HEK293 (cell line): ENCODE data around the gene MCF2L.
A peak's percentile ranks its signal among the peaks of the same experiment; 100 is the strongest.

Experiments used
- FEZF1 ChIP-seq: fragments of 450-650 bp; formaldehyde crosslinking; IDR thresholded peaks from 2 replicates; pipeline ENCODE4 v1.5.1; 2016; ENCODE audit warnings: missing biosample characterization, missing genetic modification characterization
- KLF17 ChIP-seq: fragments of 450-650 bp; formaldehyde crosslinking; IDR thresholded peaks from 2 replicates; pipeline ENCODE4 v1.5.1; 2016; ENCODE audit warnings: missing biosample characterization, missing genetic modification characterization
- KLF9 ChIP-seq: fragments of 450-650 bp; formaldehyde crosslinking; IDR thresholded peaks from 2 replicates; pipeline ENCODE4 v1.5.1; 2016; ENCODE audit warnings: missing biosample characterization, missing genetic modification characterization, low read depth
- MZF1 ChIP-seq: fragments of 450-650 bp; formaldehyde crosslinking; IDR thresholded peaks from 2 replicates; pipeline ENCODE4 v1.5.1; 2017; ENCODE audit warnings: missing biosample characterization, missing genetic modification characterization, borderline replicate concordance
- PBX3 ChIP-seq: sonication (generic); formaldehyde crosslinking; IDR thresholded peaks from 2 replicates; pipeline ENCODE4 v1.8.1; 2022; ENCODE audit warnings: mild to moderate bottlenecking, moderate library complexity, missing genetic modification reagents
- REPIN1 ChIP-seq: fragments of 450-650 bp; formaldehyde crosslinking; IDR thresholded peaks from 2 replicates; pipeline ENCODE4 v1.5.1; 2017; ENCODE audit warnings: missing biosample characterization, missing genetic modification characterization, low read depth
- SP2 ChIP-seq: fragments of 450-650 bp; formaldehyde crosslinking; IDR thresholded peaks from 2 replicates; pipeline ENCODE4 v1.5.1; 2016; ENCODE audit warnings: missing biosample characterization, missing genetic modification characterization
- TRIM28 ChIP-seq: IDR thresholded peaks from 2 replicates; pipeline ENCODE4 v1.6.1; 2011; ENCODE audit warnings: low read length, control low read depth, borderline replicate concordance
- ZBTB17 ChIP-seq: fragments of 450-650 bp; formaldehyde crosslinking; IDR thresholded peaks from 2 replicates; pipeline ENCODE4 v1.5.1; 2016; ENCODE audit warnings: missing biosample characterization, missing genetic modification characterization
- ZFHX2 ChIP-seq: fragments of 450-650 bp; formaldehyde crosslinking; conservative IDR thresholded peaks from 2 replicates; pipeline ENCODE4 v1.5.1; 2016; ENCODE audit warnings: missing biosample characterization, missing genetic modification characterization
- ZFP3 ChIP-seq: fragments of 450-650 bp; formaldehyde crosslinking; IDR thresholded peaks from 2 replicates; pipeline ENCODE4 v1.5.1; 2016; ENCODE audit warnings: low read depth, missing biosample characterization, missing genetic modification characterization
- ZIC2 ChIP-seq: fragments of 450-650 bp; formaldehyde crosslinking; IDR thresholded peaks from 2 replicates; pipeline ENCODE4 v1.5.1; 2016; ENCODE audit warnings: missing biosample characterization, missing genetic modification characterization
- ZNF140 ChIP-seq: fragments of 450-650 bp; formaldehyde crosslinking; IDR thresholded peaks from 2 replicates; pipeline ENCODE4 v1.5.1; 2016; ENCODE audit warnings: missing biosample characterization, missing genetic modification characterization
- ZNF16 ChIP-seq: fragments of 450-650 bp; formaldehyde crosslinking; IDR thresholded peaks from 2 replicates; pipeline ENCODE4 v1.5.1; 2016; ENCODE audit warnings: low read depth, missing biosample characterization, missing genetic modification characterization
- ZNF184 ChIP-seq: fragments of 450-650 bp; IDR thresholded peaks from 2 replicates; pipeline ENCODE4 v1.5.1; 2018; ENCODE audit warnings: missing biosample characterization, mild to moderate bottlenecking, missing genetic modification characterization
- ZNF214 ChIP-seq: fragments of 450-650 bp; formaldehyde crosslinking; IDR thresholded peaks from 2 replicates; pipeline ENCODE4 v1.5.1; 2017; ENCODE audit warnings: missing biosample characterization, mild to moderate bottlenecking, missing genetic modification characterization, borderline replicate concordance
- ZNF266 ChIP-seq: fragments of 450-650 bp; formaldehyde crosslinking; IDR thresholded peaks from 2 replicates; pipeline ENCODE4 v1.5.1; 2016; ENCODE audit warnings: missing biosample characterization, missing genetic modification characterization, low read depth
- ZNF341 ChIP-seq: fragments of 450-650 bp; formaldehyde crosslinking; IDR thresholded peaks from 2 replicates; pipeline ENCODE4; 2016; ENCODE audit warnings: low read depth, missing biosample characterization, missing genetic modification characterization
- ZNF501 ChIP-seq: fragments of 450-650 bp; formaldehyde crosslinking; IDR thresholded peaks from 2 replicates; pipeline ENCODE4 v1.5.1; 2016; ENCODE audit warnings: missing biosample characterization, missing genetic modification characterization
- ZNF518A ChIP-seq: fragments of 450-650 bp; formaldehyde crosslinking; conservative IDR thresholded peaks from 2 replicates; pipeline ENCODE4 v1.5.1; 2016; ENCODE audit warnings: low read depth, missing biosample characterization, missing genetic modification characterization
- ZNF549 ChIP-seq: fragments of 450-650 bp; IDR thresholded peaks from 2 replicates; pipeline ENCODE4 v1.5.1; 2018; ENCODE audit warnings: missing biosample characterization, missing genetic modification characterization, mild to moderate bottlenecking, inconsistent platforms, moderate library complexity
- ZNF561 ChIP-seq: fragments of 450-650 bp; IDR thresholded peaks from 2 replicates; pipeline ENCODE4 v1.5.1; 2018; ENCODE audit warnings: missing biosample characterization, missing genetic modification characterization, borderline replicate concordance
- ZNF660 ChIP-seq: fragments of 450-650 bp; IDR thresholded peaks from 2 replicates; pipeline ENCODE4 v1.5.1; 2018; ENCODE audit warnings: missing biosample characterization, mild to moderate bottlenecking, missing genetic modification characterization
- ZNF785 ChIP-seq: fragments of 450-650 bp; formaldehyde crosslinking; IDR thresholded peaks from 2 replicates; pipeline ENCODE4 v1.5.1; 2016; ENCODE audit warnings: missing biosample characterization, missing genetic modification characterization
- ZSCAN23 ChIP-seq: fragments of 450-650 bp; formaldehyde crosslinking; IDR thresholded peaks from 2 replicates; pipeline ENCODE4 v1.5.1; 2016; ENCODE audit warnings: missing biosample characterization, missing genetic modification characterization
- TF ChIP-seq, protein P1 (sequence below): fragments of 450-650 bp; formaldehyde crosslinking; IDR thresholded peaks from 2 replicates; pipeline ENCODE4 v1.5.1; 2016; ENCODE audit warnings: missing biosample characterization, missing genetic modification characterization
- TF ChIP-seq, protein P2 (sequence below): fragments of 450-650 bp; formaldehyde crosslinking; IDR thresholded peaks from 2 replicates; pipeline ENCODE4 v1.5.1; 2017; ENCODE audit warnings: missing biosample characterization, missing genetic modification characterization

Gene MCF2L

GRCh38 chr13:112931028-112931934 is 37.7 kb upstream of the MCF2L start (continued):
- TF ChIP-seq SP2 (tag by site-specific recombination) (no peak), MZF1 (no peak), ZFHX2 (no peak), ZNF660 (tag by site-specific recombination) (0 out of 2 replicates have a peak, but pooled peaks have one; percentile 21), ZNF16 (no peak), ZNF549 (no peak), ZNF501 (tag by site-specific recombination) (0 out of 2 replicates have a peak, but pooled peaks have one; percentile 15), ZNF518A (tag by site-specific recombination) (no peak), ZNF214 (tag by site-specific recombination) (no peak), ZNF785 (tag by site-specific recombination) (no peak), ZNF184 (no peak), KLF17 (tag by site-specific recombination) (0 out of 2 replicates have a peak, but pooled peaks have one; percentile 62), FEZF1 (tag by site-specific recombination) (peak; percentile 29; the same call in 1 of the 2 replicates), ZIC2 (no peak), KLF9 (tag by site-specific recombination) (no peak; the same call in 1 of the 2 replicates), ZBTB17 (tag by site-specific recombination) (peak; percentile 88), REPIN1 (no peak), PBX3 (CRISPR knock-in tag) (no peak), ZNF561 (0 out of 2 replicates have a peak, but pooled peaks have one; percentile 34), ZNF266 (tag by site-specific recombination) (no peak), ZNF341 (tag by site-specific recombination) (no peak), TRIM28 (peak; percentile 23; the same call in 1 of the 2 replicates), ZFP3 (tag by site-specific recombination) (no peak), ZSCAN23 (tag by site-specific recombination) (no peak), ZNF140 (tag by site-specific recombination) (no peak)
- TF ChIP-seq, protein P1, sequence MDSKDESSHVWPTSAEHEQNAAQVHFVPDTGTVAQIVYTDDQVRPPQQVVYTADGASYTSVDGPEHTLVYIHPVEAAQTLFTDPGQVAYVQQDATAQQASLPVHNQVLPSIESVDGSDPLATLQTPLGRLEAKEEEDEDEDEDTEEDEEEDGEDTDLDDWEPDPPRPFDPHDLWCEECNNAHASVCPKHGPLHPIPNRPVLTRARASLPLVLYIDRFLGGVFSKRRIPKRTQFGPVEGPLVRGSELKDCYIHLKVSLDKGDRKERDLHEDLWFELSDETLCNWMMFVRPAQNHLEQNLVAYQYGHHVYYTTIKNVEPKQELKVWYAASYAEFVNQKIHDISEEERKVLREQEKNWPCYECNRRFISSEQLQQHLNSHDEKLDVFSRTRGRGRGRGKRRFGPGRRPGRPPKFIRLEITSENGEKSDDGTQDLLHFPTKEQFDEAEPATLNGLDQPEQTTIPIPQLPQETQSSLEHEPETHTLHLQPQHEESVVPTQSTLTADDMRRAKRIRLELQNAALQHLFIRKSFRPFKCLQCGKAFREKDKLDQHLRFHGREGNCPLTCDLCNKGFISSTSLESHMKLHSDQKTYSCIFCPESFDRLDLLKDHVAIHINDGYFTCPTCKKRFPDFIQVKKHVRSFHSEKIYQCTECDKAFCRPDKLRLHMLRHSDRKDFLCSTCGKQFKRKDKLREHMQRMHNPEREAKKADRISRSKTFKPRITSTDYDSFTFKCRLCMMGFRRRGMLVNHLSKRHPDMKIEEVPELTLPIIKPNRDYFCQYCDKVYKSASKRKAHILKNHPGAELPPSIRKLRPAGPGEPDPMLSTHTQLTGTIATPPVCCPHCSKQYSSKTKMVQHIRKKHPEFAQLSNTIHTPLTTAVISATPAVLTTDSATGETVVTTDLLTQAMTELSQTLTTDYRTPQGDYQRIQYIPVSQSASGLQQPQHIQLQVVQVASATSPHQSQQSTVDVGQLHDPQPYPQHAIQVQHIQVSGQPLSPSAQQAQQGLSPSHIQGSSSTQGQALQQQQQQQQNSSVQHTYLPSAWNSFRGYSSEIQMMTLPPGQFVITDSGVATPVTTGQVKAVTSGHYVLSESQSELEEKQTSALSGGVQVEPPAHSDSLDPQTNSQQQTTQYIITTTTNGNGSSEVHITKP, result no peak; the same call in 1 of the 2 replicates
- TF ChIP-seq, protein P2, sequence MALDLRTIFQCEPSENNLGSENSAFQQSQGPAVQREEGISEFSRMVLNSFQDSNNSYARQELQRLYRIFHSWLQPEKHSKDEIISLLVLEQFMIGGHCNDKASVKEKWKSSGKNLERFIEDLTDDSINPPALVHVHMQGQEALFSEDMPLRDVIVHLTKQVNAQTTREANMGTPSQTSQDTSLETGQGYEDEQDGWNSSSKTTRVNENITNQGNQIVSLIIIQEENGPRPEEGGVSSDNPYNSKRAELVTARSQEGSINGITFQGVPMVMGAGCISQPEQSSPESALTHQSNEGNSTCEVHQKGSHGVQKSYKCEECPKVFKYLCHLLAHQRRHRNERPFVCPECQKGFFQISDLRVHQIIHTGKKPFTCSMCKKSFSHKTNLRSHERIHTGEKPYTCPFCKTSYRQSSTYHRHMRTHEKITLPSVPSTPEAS (tag by site-specific recombination), result no peak
